GM12878 (cell line): Measurements from ENCODE around the gene EGFR. TPM values are rescaled to one million over a fixed set of nuclear protein-coding genes. Genes with fewer than 3 reads are reported as not detected.

Experiments used
- ATAC-seq: fragments of 200-7000 bp; cut with Tn5 transposase; 3 replicates; pipeline ENCODE4 v1.9.1; 2020; ENCODE audit warnings: mild to moderate bottlenecking, moderate library complexity
- BruUV-seq: library from RNA; stranded (reverse); fragments of 400-500 nt; replicated peaks from 2 replicates; lab custom pipeline; 2021; lab: Mats Ljungman, UMichigan
- CTCF ChIA-PET: fragments of 300-600 bp; sonication (Branson Sonifier 250); formaldehyde crosslinking; extraction: SDS; loops from one replicate; lab custom pipeline; 2021; ENCODE audit warnings: inconsistent platforms; lab: Yijun Ruan, JAX
- POLR2A ChIA-PET: fragments of 350-600 bp; formaldehyde crosslinking; extraction: SDS; loops from one replicate; lab custom pipeline; 2021; ENCODE audit warnings: inconsistent platforms; lab: Charles Lee
- RAD21 ChIA-PET: fragments of 300-600 bp; sonication (Branson Sonifier 250); formaldehyde crosslinking; loops from one replicate; lab custom pipeline; 2023; ENCODE audit warnings: antibody characterized with exemption; ENCODE audit not compliant: unreplicated experiment; lab: Charles Lee
- SMC1A ChIA-PET: fragments of 300-600 bp; sonication (Branson Sonifier 250); formaldehyde crosslinking; loops from one replicate; lab custom pipeline; 2023; ENCODE audit not compliant: unreplicated experiment, uncharacterized antibody; lab: Charles Lee
- DNase-seq: peaks from one replicate; pipeline ENCODE4 v3.0.0-alpha.2; 2011; ENCODE audit warnings: low read depth, low spot score
- FAIRE-seq: peaks from 3 replicates; lab custom pipeline; 2011; peaks lifted over from hg19 to GRCh38; lab: Jason Lieb, UNC
- H2AFZ ChIP-seq: 2 replicates; pipeline ENCODE4 v1.6.0; 2011; ENCODE audit warnings: low read depth, low read length, control low read depth; ENCODE audit not compliant: control insufficient read depth
- H3K27ac ChIP-seq: 2 replicates; pipeline ENCODE4 v1.5.1; 2011; ENCODE audit warnings: control low read depth; ENCODE audit not compliant: control insufficient read depth, insufficient read depth
- H3K27me3 ChIP-seq, 2 experiments: replicated peaks in 1 of 2; 2 replicates each; pipeline versions ENCODE4 v1.6.0 to v1.6.1; 2011; ENCODE audit warnings: low read length in 1 of 2; ENCODE audit not compliant: control insufficient read depth in 2 of 2, insufficient read depth in 2 of 2
- H3K36me3 ChIP-seq, 2 experiments: 2 replicates each; pipeline ENCODE4 v1.5.1; 2011; ENCODE audit warnings: low read length in 1 of 2; ENCODE audit not compliant: control insufficient read depth in 2 of 2, insufficient read depth in 2 of 2
- H3K4me1 ChIP-seq: 2 replicates; pipeline ENCODE4 v1.6.1; 2011; ENCODE audit warnings: mild to moderate bottlenecking, low read length, moderate library complexity, mixed read lengths; ENCODE audit not compliant: control insufficient read depth, insufficient read depth
- H3K4me2 ChIP-seq: 2 replicates; pipeline ENCODE4 v1.6.0; 2011; ENCODE audit warnings: control low read depth; ENCODE audit not compliant: control insufficient read depth, insufficient read depth
- H3K4me3 ChIP-seq: fragments of 200-600 bp; sonication (generic); 2 replicates; pipeline ENCODE4 v1.5.1; 2016
- H3K79me2 ChIP-seq: 2 replicates; pipeline ENCODE4 v1.6.0; 2011; ENCODE audit warnings: low read length; ENCODE audit not compliant: control insufficient read depth, insufficient read depth
- H3K9ac ChIP-seq: 2 replicates; pipeline ENCODE4 v1.8.0; 2011; ENCODE audit warnings: low read length, control low read depth, mixed read lengths; ENCODE audit not compliant: control insufficient read depth, insufficient read depth
- H3K9me3 ChIP-seq: replicated peaks from 3 replicates; pipeline ENCODE4 v1.5.1; 2011; ENCODE audit warnings: mild to moderate bottlenecking, low read length; ENCODE audit not compliant: control insufficient read depth, insufficient read depth
- H4K20me1 ChIP-seq: 2 replicates; pipeline ENCODE4 v1.6.0; 2011; ENCODE audit not compliant: control insufficient read depth, insufficient read depth
- ASH2L ChIP-seq: fragments of 300-600, 200-600 bp; sonication (generic); IDR thresholded peaks from 2 replicates; pipeline ENCODE4 v1.6.1; 2017; ENCODE audit warnings: low read depth, mild to moderate bottlenecking, borderline replicate concordance
- ATF7 ChIP-seq: fragments of 450-650 bp; IDR thresholded peaks from 2 replicates; pipeline ENCODE4 v1.6.1; 2016; ENCODE audit warnings: low read depth, mild to moderate bottlenecking
- BCL11A ChIP-seq: IDR thresholded peaks from 2 replicates; pipeline ENCODE4 v1.6.1; 2011; ENCODE audit warnings: low read depth, low read length
- CBFB ChIP-seq: IDR thresholded peaks from 2 replicates; pipeline ENCODE4 v1.6.1; 2016; ENCODE audit warnings: antibody characterized with exemption, low read depth
- FOXK2 ChIP-seq: fragments of 450-650 bp; IDR thresholded peaks from 2 replicates; pipeline ENCODE4 v1.6.1; 2017; ENCODE audit warnings: mild to moderate bottlenecking, moderate library complexity
- JUND ChIP-seq: IDR thresholded peaks from 2 replicates; pipeline ENCODE4 v1.6.1; 2012; ENCODE audit warnings: low read depth, mild to moderate bottlenecking, low read length, improper control_type of control experiment, moderate library complexity
- KLF5 ChIP-seq: fragments of 450-650 bp; IDR thresholded peaks from 2 replicates; pipeline ENCODE4 v1.6.1; 2014; ENCODE audit warnings: mild to moderate bottlenecking; ENCODE audit not compliant: partially characterized antibody
- LARP7 ChIP-seq: fragments of 450-650 bp; IDR thresholded peaks from 2 replicates; pipeline ENCODE4 v1.6.1; 2017; ENCODE audit warnings: mild to moderate bottlenecking
- NBN ChIP-seq: fragments of 450-650 bp; IDR thresholded peaks from 2 replicates; pipeline ENCODE4 v1.6.1; 2016
- NKRF ChIP-seq: fragments of 450-650 bp; conservative IDR thresholded peaks from 2 replicates; pipeline ENCODE4 v1.6.1; 2017; ENCODE audit warnings: mild to moderate bottlenecking, moderate library complexity
- NR2C2 ChIP-seq: IDR thresholded peaks from 2 replicates; pipeline ENCODE4 v1.6.1; 2011; ENCODE audit warnings: borderline replicate concordance, low read depth; ENCODE audit not compliant: control insufficient read depth, insufficient read length
- SIN3A ChIP-seq: IDR thresholded peaks from 2 replicates; pipeline ENCODE4 v1.6.1; 2012; ENCODE audit warnings: low read depth, low read length, improper control_type of control experiment
- SUZ12 ChIP-seq: fragments of 200-600 bp; sonication (generic); IDR thresholded peaks from one replicate; pipeline ENCODE4 v1.6.1; 2018; ENCODE audit warnings: antibody characterized with exemption, mild to moderate bottlenecking; ENCODE audit not compliant: unreplicated experiment
- TCF7 ChIP-seq: IDR thresholded peaks from 2 replicates; pipeline ENCODE4 v1.6.1; 2014; ENCODE audit warnings: antibody characterized with exemption, borderline replicate concordance
- WRNIP1 ChIP-seq: IDR thresholded peaks from 2 replicates; pipeline ENCODE4 v1.6.1; 2011; ENCODE audit warnings: low read depth, low read length, improper control_type of control experiment, borderline replicate concordance
- ZNF207 ChIP-seq: fragments of 450-650 bp; IDR thresholded peaks from 2 replicates; pipeline ENCODE4 v1.6.1; 2014; ENCODE audit warnings: antibody characterized with exemption, mild to moderate bottlenecking, borderline replicate concordance
- WGBS: methylation state at CpG from one replicate; pipeline ENCODE4 v1.1.6; 2016; ENCODE audit warnings: low lambda C conversion rate; ENCODE audit not compliant: insufficient replicate concordance, insufficient coverage; ENCODE audit errors: missing lambda C conversion rate; 5-methylcytosine and 5-hydroxymethylcytosine counted together
- in situ Hi-C: fragments of 300-500 bp; cut with MboI; formaldehyde crosslinking; loops from 9 replicates; pipeline ENCODE4 v1.14.3; 2018; ENCODE audit warnings: mixed read lengths
- intact Hi-C: fragments of 100-400 bp; cut with micrococcal nuclease; formaldehyde crosslinking; loops from one replicate; pipeline ENCODE4 v1.14.2; 2022; ENCODE audit not compliant: unreplicated experiment
- polyA plus RNA-seq, 11 experiments: library from polyadenylated mRNA; depleted of rRNA in 4 of 11; unstranded in 6 of 11; stranded (reverse) in 5 of 11; fragments of >200 nt; fragmentation: Nextera tagmentation in 4 of 11; fragmentation: Illumina TruSeq in 1 of 11; extraction: Ambion mirVana in 4 of 11; extraction: Trizol in 1 of 11; gene quantifications; 1 replicate in 1 of 11; 2 replicates in 10 of 11; pipeline versions ENCODE4 v1.2.1 to v1.2.3, GENCODE V29; 2011 to 2016; ENCODE audit warnings: inconsistent platforms in 2 of 11, missing spikeins in 2 of 11, low read depth in 1 of 11
- total RNA-seq, 4 experiments: library from RNA; depleted of rRNA in 3 of 4; stranded (reverse); fragments of >200 nt in 3 of 4; fragmentation: Illumina TruSeq in 1 of 4; extraction: Trizol in 1 of 4; gene quantifications; 2 replicates each; pipeline versions ENCODE4 v1.2.1 to v1.2.3, GENCODE V29; 2013 to 2021
- TF ChIP-seq, protein P1 (sequence below): fragments of 150-350 bp; IDR thresholded peaks from 2 replicates; pipeline ENCODE4 v1.6.1; 2014; ENCODE audit warnings: mild to moderate bottlenecking, low read depth, low read length
- TF ChIP-seq, protein P2 (sequence below): fragments of 450-650 bp; IDR thresholded peaks from 2 replicates; pipeline ENCODE4 v1.6.1; 2017; ENCODE audit warnings: mild to moderate bottlenecking, low read depth, inconsistent platforms; ENCODE audit not compliant: poor library complexity, severe bottlenecking

Gene EGFR
- total and polyA plus RNA-seq, 10 of the 15 experiments (the other 5 are each of a cell fraction or from before 2014, with no cell fraction given), result 0.01 to 0.31 TPM; not detected in 8

DNA sequence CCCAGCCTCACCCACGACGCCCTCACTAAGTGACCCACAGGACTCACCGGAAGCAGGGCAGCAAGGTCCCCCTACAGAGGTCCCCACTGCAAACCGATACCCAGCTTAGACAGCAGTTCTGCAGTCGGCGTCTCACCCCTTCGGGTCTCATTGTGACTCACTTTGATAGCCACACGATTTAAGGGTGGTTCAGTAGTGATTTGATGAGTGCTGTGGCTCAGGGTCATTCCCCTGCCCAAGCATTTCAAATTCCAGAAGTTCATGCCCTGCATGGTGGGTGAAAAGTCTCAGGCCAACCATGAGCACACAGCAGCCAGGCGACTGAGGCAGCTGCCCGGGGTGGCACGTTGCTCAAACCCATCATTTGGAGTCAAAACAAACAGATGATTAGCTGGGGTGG, 93.2 kb downstream of the EGFR start (continued):
- TF ChIP-seq, protein P1, sequence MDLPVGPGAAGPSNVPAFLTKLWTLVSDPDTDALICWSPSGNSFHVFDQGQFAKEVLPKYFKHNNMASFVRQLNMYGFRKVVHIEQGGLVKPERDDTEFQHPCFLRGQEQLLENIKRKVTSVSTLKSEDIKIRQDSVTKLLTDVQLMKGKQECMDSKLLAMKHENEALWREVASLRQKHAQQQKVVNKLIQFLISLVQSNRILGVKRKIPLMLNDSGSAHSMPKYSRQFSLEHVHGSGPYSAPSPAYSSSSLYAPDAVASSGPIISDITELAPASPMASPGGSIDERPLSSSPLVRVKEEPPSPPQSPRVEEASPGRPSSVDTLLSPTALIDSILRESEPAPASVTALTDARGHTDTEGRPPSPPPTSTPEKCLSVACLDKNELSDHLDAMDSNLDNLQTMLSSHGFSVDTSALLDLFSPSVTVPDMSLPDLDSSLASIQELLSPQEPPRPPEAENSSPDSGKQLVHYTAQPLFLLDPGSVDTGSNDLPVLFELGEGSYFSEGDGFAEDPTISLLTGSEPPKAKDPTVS, result no peak
- TF ChIP-seq NR2C2 (no peak), CBFB (no peak), WRNIP1 (no peak), LARP7 (no peak), ASH2L (no peak), KLF5 (no peak)

DNA sequence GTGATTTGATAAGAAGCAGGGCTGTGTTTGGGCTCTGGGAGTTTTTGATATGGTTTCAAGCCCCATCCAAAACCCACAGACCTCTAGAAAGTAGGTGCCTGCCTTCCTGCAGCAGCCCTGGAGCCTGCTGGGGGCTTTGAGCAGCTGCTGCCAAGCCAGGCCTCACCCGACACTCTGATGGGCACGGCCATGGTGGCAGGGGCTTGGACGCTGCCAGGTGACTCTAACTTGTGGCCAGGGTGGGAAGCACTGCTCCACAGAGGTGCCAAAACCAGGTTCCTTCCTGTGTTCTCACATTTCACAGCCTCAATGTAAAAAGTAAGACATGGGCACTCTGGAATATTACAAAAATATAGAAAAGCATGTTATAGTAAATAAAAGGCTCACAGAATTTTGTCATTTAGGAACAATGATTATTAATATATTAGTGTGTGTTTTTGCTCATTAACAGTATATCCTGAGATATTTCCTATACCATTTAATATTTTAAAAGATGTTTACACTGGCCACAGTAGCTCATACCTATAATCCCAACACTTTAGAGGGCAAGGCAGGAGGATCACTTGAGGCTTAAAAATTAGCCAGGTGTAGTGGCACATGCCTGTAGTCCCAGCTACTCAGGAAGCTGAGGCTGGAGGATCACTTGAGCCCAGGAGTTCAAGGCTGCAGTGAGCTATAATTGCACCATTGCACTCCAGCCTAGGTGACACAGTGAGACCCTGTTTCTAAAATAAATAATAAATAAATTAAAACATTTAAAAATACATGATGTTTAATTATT, 95.1 kb downstream of the EGFR start:
- ChIA-PET POLR2A (no interaction called here), CTCF (interaction anchor here (1.9 kb wide), 1 partner anchor 141 kb away, joined by 4 read pairs; no protein-coding TSS in a partner anchor), RAD21 (interaction anchor here (0.9 kb wide), 1 partner anchor 39 kb away, joined by 3 read pairs; no protein-coding TSS in a partner anchor), SMC1A (interaction anchor here (0.6 to 1.6 kb wide), 3 partner anchors 11 to 403 kb away, joined by 3 to 5 read pairs (median 3); no protein-coding TSS in a partner anchor)
- Histone ChIP-seq H3K9me3 (no peaks in the 10 kb centered on the region), H3K36me3 (no peaks in the 10 kb centered on the region), H4K20me1 (no peaks in the 10 kb centered on the region), H3K4me3 (no peak overlapping the region), H3K27ac (no peak overlapping the region), H3K79me2 (no peaks in the 10 kb centered on the region), H3K27me3 (no peaks in the 10 kb centered on the region), H2AFZ (no peak overlapping the region), H3K4me2 (no peak overlapping the region), H3K9ac (no peak overlapping the region), H3K4me1 (no peaks in the 10 kb centered on the region; the same call in 1 of the 2 replicates)
- FAIRE-seq, result no peak
- BruUV-seq, result no TSS peak
- ATAC-seq, result peak; percentile 23; the same call in 1 of the 3 replicates
- intact Hi-C loops, result no loop called here
- 5% methylated on average over 3 of the region's 3 CpGs for WGBS
- in situ Hi-C loops, result no loop called here
- no peak for DNase-seq
- TF ChIP-seq BCL11A, result no peak
- TF ChIP-seq ATF7, result no peak
- TF ChIP-seq, protein P2, sequence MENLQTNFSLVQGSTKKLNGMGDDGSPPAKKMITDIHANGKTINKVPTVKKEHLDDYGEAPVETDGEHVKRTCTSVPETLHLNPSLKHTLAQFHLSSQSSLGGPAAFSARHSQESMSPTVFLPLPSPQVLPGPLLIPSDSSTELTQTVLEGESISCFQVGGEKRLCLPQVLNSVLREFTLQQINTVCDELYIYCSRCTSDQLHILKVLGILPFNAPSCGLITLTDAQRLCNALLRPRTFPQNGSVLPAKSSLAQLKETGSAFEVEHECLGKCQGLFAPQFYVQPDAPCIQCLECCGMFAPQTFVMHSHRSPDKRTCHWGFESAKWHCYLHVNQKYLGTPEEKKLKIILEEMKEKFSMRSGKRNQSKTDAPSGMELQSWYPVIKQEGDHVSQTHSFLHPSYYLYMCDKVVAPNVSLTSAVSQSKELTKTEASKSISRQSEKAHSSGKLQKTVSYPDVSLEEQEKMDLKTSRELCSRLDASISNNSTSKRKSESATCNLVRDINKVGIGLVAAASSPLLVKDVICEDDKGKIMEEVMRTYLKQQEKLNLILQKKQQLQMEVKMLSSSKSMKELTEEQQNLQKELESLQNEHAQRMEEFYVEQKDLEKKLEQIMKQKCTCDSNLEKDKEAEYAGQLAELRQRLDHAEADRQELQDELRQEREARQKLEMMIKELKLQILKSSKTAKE, result no peak
- no peak for TF ChIP-seq NKRF
- TF ChIP-seq TCF7, result no peak
- TF ChIP-seq SUZ12, result no peak
- TF ChIP-seq ZNF207, result no peak
- TF ChIP-seq NBN, result no peak
- no peak for TF ChIP-seq JUND
- TF ChIP-seq FOXK2, result no peak
- TF ChIP-seq SIN3A, result no peak
